Fibroblast of peridontal ligament (primary cell): ENCODE measurements around the gene MAP4K3.
A peak's percentile ranks its signal among the peaks of the same experiment; 100 is the strongest.
"Not testable (repeated sequence)": the region's sequence is repeated elsewhere in the genome, so short reads cannot be mapped to it uniquely, and the experiment has no call there.

Source experiments
- DNase-seq: peaks from one replicate; pipeline ENCODE4 v3.0.0-alpha.2; 2010; ENCODE audit errors: extremely low read depth

MAP4K3 gene

DNA sequence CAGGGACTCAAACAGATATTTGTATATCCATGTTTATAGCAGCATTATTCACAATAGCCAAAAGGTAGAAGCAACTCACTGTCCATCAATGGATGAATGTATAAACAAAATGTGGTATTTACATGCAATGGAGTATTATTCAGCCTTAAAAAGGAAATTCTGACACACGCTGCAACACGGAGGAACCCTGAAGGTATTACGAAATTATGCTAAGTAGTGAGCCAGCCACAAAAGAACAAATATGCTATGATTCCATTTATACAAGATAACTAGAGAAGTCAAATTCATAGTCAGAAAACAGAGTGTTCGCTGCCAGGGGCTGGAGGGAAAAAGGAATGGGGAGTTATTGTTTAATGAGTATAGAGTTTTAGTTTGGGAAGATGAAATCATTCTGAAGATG, 132.4 kb downstream of the MAP4K3 start:
- no peak for DNase-seq

DNA sequence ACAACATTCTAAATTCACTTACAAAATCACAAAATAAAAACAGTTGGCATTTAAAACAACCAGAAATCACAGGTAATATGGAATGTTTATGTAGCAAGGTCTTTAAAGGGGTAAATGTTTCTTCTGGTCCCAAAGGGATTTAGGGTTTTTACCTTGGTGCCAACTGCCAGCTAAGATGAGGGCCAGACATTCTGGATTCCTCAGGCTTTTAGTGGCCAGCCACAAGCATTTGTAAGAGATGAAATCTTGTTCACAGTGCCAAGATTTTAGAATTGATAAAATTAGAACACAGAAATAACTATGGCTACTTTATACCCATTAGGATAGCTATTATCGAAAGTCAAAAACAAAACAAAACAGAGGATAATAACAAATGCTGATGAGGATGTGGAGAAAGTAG, 132.9 kb downstream of the MAP4K3 start:
- peak; percentile 78 for DNase-seq

DNA sequence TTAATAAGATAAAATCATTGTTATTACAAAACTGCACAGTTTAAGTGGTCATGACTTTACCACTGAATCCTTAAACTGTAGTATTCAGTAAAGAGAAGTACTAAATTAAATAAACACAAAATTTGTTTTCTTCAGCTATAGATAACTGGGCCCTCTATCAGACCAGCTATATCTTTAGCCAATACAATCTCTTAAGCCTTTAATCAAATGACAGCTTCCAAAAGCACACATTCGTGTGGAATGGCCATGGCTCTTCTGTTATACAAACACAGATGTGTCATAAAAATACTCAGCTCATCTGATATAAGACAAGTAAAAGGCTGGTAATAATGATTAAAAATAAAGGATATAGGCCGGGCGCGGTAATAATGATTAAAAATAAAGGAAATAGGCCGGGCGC, 135.7 kb downstream of the MAP4K3 start:
- no peak for DNase-seq

DNA sequence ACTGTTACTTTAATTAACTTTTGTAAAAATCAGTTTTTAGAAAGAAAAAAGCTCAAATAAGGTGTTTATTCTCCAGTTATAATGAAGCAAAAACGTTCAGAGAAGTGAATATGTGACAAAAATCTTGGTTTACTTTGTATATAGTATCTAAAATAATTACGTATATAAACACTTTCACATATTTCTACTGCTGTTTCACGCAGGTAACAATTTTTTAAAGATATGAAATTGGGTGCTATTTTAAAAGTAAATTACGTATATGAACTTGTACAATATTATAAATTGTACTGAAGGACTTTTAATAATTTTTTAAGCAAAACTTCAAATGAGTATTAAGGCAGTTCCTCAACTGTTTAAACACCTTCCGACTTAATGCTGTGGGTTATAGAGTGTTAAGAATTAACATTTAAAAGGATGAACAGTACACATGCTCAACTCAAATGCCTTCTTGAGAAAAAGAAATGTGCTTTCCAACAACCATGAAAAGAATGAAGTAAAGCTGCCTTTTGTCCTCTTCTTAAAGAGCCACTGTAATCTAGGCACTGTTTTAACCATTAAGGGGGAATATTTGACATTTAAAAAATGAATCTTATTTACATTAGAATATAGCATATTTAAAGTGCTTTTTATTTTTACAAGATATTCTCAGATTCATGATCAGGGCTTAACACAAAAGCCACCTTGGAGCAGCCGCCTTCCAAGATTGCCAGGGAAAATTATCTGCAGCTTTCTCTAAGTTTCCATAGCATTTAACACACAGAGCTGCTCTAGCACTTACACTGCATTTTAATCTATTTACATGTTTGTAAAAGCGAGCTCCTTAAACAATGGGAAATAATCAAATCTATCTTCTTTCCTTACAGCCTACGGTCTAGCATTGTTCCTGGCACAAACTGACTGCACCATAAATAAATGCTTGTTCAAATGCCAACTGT, 136.8 kb downstream of the MAP4K3 start:
- no peak for DNase-seq

DNA sequence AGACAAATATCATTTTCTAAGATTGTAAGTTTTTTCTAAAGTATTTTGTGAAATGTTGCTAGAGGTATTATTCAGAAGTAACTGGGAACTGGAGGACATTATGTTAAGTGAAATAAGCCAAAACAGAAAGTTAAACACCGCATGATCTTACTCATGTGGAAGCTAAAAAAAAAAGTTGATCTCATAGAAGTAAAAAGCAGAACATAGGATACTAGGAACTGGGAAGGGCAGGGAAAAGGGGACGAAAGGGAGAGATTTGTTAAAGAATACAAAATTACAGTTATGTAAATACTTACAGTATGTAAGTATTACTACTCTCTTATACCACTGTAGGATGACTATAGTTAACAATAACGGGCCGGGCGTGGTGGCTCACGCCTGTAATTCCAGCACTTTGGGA, 146.7 kb downstream of the MAP4K3 start:
- no peak for DNase-seq

DNA sequence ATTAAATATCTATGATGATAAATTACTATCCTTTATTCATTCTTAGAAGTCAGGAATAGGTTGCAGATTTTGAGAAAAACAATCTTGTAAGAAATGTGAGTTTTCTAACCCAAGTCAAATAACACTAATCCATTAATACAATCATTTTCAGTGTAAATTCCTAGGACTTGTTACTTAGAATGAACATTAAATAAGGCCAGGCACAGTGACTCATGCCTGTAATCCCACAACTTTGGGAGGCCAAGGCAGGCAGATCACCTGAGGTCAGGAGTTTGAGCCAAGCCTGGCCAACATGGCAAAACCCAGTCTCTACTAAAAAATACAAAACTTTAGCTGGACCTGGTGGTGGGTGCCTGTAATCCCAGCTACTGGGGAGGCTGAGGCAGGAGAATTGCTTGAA, 147.5 kb downstream of the MAP4K3 start:
- no peak for DNase-seq

DNA sequence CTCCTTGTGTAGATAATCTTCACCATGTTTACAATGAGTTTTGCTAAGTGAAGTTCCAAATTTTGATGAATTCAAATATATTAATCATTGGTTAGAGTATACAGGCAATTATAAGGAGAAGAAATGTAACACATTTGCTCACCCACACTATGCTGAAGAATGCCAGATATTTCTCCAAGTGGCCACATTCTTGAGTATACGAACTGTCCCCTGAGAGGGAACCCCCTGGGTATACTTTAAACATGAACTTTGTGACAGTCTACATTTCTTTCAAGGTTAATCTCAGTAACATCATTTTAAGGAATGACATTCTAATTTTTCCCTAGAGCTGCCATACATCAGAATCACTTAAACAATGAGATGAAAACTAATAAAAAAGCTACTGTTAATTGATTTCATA, 153.5 kb downstream of the MAP4K3 start:
- DNase-seq, result no peak

DNA sequence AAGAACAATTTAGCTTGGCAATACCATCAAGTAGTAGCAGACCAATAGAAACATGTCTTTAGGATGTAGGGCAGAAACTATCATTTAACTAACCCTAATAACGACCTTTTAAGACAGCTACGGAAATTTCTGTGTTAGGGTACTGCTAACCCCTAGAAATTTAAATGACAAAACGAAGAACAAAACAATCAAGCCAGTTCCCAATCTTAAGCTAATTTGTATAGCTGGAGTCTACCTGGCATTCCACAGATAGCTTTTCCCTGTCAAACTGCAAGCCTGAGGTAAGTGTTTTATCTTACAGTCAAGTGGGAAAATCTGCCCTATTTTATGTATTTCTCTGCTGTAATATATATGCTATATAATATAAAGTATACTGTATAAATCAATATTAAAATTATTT, 155.7 kb downstream of the MAP4K3 start:
- no peak for DNase-seq

DNA sequence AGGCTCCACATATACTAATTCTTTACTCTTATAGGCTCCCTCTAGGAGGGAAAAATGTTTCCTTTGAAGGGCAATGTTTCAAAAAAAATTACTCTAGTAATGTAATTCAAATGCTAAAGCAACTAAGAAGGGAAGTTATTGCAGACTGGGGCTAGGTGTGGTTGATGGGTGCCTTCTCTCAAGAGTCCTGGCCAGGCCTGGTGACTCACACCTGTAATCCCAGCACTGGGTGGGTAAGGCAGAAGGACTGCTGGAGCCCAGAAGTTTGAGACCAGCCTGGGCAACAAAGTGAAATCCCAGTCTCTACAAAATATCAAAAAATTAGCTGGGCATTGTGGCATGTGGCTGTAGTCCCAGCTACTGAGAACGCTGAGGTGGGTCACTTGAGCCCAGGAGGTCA, 162.1 kb downstream of the MAP4K3 start:
- no peak for DNase-seq

DNA sequence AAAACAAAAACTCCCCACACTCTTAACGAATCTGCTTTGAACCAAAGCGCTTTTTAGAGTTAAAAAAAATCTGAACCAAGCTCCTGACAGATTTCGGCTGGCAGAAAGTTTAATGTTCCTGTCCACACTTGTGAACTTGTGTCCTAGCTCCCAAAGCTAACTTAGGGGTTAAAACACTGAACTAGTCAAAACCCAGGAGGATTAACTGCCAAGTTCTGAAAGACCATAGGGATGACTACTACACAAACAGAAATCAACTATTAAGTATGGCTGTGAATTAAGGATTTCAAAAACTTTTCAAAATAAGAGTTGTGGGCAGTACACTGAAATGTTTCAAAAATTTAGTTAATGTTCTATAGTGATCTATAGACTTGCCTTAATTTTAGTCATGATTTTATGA, 167.1 kb downstream of the MAP4K3 start:
- no peak for DNase-seq

DNA sequence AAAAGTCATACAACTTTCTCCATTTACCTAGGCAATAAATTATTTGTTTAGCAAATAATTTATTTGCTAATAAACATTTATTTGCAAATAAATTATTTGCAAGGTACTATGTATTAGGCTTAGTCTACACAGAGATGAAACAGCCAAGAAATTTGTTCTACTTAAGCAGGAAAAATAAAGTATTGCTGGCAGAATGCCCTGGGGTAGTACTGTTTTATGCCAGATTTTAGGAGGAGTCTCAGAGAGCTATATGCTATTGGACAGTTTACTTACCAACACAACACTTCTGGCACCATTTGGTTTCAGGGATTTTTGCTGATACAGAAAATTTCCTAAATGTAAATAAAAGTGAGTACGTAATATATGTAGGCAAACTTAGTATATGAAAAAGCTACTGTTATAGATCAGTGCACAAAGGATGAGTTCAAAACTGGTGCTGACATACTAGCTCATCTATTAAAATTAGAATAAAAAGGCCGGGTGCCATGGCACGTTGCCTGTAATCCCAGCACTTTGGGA, 170.1 kb downstream of the MAP4K3 start:
- peak; percentile 25 for DNase-seq

DNA sequence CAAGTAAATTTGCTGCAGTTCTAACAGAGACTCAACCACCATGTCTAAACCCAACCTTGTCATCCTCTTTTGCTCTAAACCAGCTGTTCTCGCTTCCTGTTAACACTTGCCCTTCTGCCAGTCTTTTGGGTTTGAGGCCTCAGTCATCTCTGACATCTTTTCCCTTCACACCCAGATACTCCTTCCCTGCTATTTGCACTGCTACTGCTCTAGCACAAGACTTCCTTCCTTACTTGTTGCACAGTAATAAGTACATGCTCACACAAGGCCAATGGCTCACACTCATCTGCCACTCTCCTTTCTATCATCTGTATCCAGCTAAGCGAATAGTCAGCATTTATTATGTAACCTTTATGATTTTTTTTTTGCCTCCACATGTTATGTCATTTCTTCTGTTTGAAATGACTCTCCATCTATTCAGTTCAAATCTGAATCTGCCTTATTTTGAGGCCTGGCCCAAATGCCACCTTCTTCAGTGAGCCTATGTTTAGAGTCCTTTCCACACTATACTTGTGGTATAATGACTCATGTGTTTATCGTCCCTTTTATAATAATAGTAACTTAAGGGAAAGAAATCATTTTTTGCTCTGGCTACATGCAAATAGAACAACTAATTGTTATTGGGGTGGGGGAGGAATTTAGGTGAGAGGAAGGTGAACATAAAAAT, 170.8 kb downstream of the MAP4K3 start:
- DNase-seq, result peak; percentile 14

DNA sequence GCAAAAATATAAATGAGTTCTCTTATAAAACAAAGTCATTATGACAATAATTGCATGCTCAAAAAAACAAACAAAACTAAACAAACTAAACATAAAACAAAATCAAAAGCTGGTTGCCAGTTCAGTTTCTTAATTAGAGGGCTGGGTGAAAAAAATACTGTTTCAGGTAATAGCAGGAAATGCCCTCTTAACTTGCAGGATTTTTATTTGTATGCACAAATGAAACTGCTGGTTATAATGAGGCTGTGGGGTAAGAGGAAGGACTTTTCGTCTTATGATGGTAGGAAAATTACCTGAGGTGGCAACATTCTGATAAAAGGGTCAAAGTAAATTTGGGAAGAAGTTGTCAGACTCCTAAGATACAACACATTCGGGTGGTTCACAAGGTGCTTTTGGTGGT, 171.8 kb downstream of the MAP4K3 start:
- no peak for DNase-seq

DNA sequence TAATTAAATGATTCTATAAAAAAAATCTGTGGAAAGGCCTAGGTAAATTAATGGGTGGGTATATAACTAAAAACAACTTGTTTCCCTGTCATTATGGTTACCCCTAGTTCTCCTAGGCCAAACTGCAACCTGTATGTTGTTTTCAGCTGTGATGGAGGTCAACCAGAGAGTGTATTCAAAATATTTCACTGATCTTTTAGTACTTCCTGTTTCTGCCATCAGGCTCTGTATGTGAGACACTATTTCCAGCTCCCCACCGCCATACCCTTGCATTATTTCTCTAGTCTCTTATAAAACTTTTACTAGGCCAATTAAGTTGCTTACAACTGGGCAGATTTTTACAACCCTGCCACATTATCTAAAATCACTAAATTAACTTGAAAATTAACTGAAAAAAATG, 172.4 kb downstream of the MAP4K3 start:
- no peak for DNase-seq

DNA sequence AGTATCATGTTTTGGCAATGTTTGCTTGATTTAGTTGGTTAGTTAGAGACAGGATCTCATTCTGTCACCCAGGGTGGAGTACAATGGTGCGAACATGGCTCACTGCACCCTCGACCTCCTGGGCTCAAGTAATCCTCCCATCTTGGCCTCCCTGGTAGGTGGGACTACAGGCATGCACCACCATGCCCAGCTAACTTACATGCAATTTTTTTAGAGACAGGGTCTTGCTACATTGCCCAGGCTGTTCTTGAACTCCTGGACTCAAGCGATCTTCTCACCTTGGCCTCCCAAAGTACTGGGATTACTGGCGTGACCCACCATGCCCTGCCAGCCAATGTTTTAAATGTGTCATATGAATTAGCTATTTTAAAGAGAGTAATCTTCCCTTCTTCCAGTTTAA, 177.0 kb downstream of the MAP4K3 start:
- no peak for DNase-seq

DNA sequence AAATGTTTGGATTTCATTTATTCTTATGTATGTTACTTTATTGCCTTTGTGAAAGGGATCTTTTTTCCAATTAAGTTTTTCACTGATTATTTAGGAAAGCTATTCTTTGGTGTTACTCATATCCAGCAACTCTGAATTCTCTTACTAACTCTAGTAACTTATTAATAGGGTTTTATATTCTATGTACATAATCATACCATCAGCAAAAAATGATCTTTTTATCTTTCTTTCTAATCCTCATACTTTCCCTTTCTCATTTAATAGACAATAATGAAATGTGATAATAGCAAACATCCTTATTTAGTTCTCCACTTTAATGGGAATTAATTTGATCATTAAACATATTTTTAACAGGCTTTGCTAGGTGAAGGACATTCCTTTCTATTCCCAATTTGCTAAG, 181.0 kb downstream of the MAP4K3 start:
- DNase-seq, result no peak

DNA sequence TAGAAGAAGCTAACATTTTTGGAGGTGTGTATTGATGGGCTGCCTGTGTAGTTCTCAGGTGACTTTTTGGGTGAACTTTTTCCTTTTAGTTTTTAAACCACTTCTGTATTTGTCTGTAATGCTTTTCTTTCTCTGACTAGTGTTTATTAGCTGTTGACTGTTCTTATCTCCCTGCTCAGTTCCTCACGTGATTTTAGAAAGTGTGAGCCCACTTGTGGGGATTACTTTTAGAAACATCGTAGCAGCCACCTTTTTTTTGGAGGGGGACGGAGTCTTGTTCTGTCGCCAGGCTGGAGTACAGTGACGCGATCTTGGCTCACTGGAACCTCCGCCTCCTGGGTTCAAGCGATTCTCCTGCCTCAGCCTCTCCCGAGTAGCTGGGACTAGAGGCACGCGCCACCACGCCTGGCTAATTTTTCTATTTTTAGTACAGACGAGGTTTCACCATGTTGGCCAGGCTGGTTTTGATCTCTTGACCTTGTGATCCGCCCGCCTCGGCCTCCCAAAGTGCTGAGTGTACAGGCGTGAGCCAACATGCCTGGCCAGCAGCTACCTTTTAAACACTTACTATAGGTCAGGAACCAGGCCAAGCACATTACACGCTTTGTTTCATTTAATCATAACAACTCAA, 184.1 kb downstream of the MAP4K3 start:
- DNase-seq, result no peak

DNA sequence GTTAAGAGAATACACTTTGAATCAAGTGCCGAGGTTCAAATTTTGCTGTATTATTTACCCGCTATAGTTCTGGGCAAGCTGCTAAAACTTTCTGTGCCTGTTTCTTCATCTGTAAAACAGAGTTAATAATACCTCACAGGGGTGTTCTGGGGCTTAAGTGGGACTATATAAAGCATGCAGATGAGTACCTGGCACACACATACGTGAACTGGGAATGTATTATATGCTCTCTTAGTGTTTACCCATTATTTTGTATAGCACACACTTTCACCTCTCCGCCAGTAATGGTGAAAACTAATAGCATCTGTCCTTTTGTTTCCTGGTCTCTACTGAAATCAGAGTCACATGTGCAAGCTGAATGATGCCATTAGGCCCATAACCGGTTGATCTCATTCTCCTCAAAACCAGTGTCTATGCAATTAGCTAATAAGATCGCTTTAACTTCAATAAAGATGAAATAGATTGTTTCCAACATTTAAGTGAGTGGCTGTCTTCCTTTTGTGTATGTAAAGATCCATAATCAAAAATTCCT, 189.5 kb downstream of the MAP4K3 start:
- DNase-seq, result no peak

DNA sequence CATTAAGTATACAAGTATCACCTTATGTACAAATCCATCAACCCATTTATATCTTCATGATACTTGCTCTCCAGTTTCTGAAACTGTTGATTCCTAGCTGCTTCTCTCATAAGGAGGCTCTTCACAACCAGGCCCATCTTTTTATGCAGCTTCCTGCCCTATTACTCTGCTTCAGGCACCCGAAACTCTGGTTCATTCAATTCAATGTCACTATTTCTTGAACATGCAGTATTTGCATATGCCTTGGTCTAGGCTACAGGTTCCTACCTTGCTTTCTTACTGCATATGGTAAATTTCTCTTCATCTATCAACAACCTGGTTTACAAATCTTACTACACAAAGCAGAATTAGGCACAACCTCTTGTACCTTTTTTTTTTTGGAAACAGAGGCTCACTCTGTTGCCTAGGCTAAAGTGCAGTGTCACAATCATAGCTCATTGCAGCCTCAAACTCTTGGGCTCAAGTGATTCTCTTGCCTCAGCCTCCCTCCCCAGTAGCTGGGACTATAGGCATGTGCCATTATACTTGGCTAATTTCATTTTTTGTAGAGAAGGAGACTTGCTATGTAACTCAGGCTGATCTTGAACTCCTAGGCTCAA, 190.6 kb downstream of the MAP4K3 start:
- DNase-seq, result no peak

DNA sequence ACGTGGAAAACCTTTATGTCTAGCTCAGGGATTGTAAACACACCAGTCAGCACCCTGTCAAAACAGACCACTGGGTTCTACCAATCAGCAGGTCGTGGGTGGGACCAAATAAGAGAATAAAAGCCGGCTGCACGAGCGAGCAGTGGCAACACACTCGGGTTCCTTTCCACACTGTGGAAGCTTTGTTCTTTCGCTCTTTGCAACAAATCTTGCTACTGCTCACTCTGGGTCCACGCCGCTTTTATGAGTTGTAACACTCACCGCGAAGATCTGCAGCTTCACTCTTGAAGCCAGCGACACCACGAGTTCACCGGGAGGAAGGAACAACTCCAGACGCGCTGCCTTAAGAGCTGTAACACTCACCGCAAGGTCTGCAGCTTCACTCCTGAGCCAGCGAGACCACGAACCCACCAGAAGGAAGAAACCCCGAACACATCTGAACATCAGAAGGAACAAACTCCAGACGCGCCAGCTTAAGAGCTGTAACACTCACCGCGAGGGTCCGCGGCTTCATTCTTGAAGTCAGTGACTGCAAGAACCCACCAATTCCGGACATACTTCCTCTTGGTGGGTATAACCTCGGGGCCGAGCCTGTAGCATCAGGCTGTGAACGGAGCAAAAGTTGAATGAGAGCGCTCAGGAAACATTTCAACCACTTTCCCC, 192.0 kb downstream of the MAP4K3 start:
- DNase-seq, result not testable (repeated sequence)

DNA sequence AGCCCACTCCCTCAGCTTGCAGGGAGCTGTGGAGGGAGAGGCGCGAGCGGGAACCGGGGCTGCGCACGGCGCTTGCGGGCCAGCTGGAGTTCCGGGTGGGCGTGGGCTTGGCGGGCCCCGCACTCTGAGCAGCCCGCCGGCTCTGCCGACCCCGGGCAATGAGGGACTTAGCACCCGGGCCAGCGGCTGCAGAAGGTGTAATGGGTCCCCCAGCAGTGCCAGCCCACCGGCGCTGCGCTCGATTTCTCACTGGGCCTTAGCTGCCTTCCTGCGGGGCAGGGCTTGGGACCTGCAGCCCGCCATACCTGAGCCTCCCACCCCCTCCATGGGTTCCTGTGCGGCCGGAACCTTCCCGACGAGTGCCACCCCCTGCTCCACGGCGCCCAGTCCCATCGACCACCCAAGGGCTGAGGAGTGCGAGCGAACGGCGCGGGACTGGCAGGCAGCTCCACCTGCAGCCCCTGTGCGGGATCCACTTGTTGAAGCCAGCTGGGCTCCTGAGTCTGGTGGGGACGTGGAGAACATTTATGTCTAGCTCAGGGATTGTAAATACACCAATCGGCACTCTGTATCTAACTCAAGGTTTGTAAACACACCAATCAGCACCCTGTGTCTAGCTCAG, 192.7 kb downstream of the MAP4K3 start:
- DNase-seq, result not testable (repeated sequence)
